ENCODE data around the gene C19orf12.

Gene C19orf12

DNA sequence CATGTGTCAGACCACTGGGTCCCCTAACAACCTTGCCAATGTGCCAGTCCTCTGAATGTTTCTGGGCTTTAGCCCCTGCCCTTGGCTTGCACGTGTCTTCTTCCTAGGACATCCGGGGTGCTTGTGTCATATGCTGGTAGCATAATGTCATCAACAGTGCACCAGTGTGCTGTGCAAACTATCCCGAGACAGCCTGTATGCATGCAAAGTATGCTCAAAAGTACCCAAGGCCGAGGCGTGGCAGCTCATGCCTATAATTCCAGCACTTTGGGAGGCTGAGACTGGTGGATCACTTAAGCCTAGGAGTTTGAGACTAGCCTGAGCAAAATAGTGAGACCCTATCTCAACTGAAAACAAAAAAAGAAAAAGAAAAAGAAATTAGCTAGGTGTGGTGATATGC lies 20.8 kb upstream of the C19orf12 start:
- no peak overlapping the region for H3K4me3 ChIP-seq (ENCODE audit: low read depth, low read length)
- DNase-seq (ENCODE audit: low read depth): no peak
- TF ChIP-seq, protein P1, sequence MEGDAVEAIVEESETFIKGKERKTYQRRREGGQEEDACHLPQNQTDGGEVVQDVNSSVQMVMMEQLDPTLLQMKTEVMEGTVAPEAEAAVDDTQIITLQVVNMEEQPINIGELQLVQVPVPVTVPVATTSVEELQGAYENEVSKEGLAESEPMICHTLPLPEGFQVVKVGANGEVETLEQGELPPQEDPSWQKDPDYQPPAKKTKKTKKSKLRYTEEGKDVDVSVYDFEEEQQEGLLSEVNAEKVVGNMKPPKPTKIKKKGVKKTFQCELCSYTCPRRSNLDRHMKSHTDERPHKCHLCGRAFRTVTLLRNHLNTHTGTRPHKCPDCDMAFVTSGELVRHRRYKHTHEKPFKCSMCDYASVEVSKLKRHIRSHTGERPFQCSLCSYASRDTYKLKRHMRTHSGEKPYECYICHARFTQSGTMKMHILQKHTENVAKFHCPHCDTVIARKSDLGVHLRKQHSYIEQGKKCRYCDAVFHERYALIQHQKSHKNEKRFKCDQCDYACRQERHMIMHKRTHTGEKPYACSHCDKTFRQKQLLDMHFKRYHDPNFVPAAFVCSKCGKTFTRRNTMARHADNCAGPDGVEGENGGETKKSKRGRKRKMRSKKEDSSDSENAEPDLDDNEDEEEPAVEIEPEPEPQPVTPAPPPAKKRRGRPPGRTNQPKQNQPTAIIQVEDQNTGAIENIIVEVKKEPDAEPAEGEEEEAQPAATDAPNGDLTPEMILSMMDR (IDR thresholded peaks at IDR 0.05; ENCODE audit: insufficient read depth, low read depth, low read length, missing control alignments): no peak

DNA sequence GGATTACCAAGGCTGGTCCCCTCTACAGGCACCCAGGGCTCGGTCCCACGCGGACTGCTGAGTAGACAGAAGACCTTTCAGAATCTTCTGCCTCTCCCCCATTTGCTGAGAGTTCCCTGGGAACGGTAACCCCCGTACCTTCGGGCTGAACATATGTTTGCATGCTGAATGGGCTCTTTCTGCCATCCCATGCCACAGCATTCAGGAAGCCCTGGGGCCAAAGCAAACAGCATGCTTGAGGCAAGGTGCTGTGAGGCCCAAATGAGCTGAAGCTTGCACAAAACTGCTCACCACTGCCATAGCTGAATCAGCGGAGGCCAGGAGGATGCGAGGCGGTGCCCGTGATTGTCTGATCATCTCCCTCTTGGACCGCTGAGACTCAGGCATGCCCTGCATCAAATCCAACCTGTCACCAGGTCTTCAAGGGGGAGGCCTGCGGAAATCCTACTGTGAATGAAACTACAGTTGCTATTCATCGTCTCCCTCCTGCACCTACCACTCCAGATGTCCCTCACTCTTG lies 16.3 kb upstream of the C19orf12 start:
- no peak overlapping the region for H3K4me3 ChIP-seq (ENCODE audit: low read depth, low read length)
- TF ChIP-seq, protein P1 (IDR thresholded peaks at IDR 0.05; ENCODE audit: insufficient read depth, low read depth, low read length, missing control alignments): no peak
- no peak for DNase-seq (ENCODE audit: low read depth)

DNA sequence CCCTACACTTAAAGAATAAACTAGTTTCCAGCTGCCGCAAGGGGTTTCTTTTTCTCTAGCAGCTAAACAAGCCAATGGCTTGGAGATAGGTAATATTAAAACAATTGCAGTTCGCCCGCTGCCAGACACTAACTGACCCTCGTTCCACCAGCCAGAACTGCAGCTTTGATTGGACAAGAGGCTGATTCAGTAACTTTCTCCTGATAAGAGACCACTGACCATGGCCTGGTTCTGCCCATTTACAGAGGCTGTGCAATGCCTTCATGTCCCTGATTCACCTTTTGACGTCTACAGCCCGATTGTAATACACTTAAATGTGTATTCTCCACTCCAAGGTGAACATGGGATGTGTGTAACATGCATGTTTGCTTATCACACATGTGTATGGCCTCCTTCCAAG lies 12.8 kb upstream of the C19orf12 start:
- no peak for DNase-seq (ENCODE audit: low read depth)
- TF ChIP-seq, protein P1 (IDR thresholded peaks at IDR 0.05; ENCODE audit: insufficient read depth, low read depth, low read length, missing control alignments): no peak
- H3K4me3 ChIP-seq (ENCODE audit: low read depth, low read length): no peak overlapping the region

DNA sequence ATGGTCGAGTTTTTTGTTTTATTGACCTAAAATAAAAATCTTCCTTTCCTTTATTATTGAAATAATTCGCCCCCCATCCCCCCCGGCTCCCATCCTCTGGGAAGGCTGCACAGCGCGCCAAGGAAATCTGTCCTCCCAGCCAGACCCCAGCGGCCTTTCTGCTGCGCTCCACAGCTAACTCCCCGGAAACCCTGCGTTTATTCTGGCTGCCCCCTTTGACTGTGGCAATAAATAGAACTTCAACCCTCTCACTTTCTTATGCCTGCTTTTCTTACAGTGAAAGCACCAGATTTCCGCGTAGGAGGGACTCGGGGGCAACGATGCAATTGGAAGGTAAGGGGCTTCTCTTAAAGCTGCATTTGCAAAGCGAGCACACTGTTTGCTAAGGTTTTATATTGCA lies 9.7 kb upstream of the C19orf12 start:
- TF ChIP-seq, protein P1 (IDR thresholded peaks at IDR 0.05; ENCODE audit: insufficient read depth, low read depth, low read length, missing control alignments): no peak
- no peak for DNase-seq (ENCODE audit: low read depth)
- H3K4me3 ChIP-seq (ENCODE audit: low read depth, low read length): no peak overlapping the region

DNA sequence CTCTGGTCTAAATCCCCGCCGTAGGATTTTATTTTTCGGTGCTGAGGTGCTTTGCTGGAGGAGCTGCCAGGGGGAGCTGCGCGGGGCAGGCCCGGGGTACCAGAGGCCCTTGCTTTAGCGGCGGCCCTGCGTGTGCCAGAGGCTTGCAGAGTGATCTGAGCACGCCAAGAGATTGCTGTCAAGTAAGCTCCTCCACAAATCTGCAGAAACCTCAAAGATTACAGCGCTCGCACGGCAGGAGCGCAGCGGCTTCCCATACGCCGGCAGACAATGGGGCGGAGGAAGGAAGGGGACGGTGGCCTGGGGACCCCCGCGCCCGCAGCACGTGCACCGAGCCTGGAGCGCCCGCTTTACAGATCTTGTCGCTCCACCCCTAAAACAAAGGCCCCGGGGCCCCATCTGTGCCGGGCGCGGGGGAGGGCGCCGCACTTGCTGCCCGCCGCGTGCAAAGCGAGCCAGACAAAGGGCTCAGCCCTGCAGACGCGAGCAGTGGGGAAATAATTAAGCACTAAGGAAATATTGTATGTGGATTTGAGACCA lies 9.1 kb upstream of the C19orf12 start:
- DNase-seq (ENCODE audit: low read depth): peak; percentile 26
- TF ChIP-seq, protein P1 (IDR thresholded peaks at IDR 0.05; ENCODE audit: insufficient read depth, low read depth, low read length, missing control alignments): no peak
- peak overlapping the region; percentile 18; the same call in 1 of the 2 replicates for H3K4me3 ChIP-seq (ENCODE audit: low read depth, low read length)

DNA sequence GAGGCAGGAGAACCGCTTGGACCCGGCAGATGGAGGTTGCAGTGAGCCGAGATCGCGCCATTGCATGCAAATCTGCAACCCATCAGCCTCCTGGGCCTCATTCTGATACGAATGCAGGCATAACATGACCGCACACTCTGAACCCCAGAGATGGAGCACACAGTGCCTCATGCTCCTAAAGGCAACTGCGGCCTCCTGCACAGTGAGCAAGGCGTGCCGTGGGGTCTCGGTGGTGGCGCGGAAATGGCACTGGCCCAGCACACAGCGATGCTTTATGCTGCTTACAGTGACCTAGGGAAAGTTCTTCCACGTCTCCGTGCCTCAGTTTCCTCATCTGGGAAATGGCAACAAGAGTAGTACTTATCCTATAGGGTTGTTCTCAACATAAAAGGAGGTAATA lies 2.0 kb upstream of the C19orf12 start:
- DNase-seq (ENCODE audit: low read depth): no peak
- TF ChIP-seq, protein P1 (IDR thresholded peaks at IDR 0.05; ENCODE audit: insufficient read depth, low read depth, low read length, missing control alignments): no peak
- H3K4me3 ChIP-seq (ENCODE audit: low read depth, low read length): no peak overlapping the region
